H1 (cell line): ENCODE measurements around the gene CHRDL2. TPM values are rescaled to one million over a fixed set of nuclear protein-coding genes. Genes with fewer than 3 reads are reported as not detected.

ENCODE experiments used
- CTCF ChIA-PET: fragments of 300-600 bp; sonication (Branson Sonifier 250); formaldehyde crosslinking; loops from one replicate; lab custom pipeline; 2021; ENCODE audit not compliant: partially characterized antibody; lab: Charles Lee
- POLR2A ChIA-PET: fragments of 300-600 bp; sonication (Branson Sonifier 250); formaldehyde crosslinking; loops from one replicate; lab custom pipeline; 2021; ENCODE audit warnings: inconsistent platforms; ENCODE audit not compliant: partially characterized antibody; lab: Charles Lee
- DNase-seq, 2 experiments: peaks; one replicate each; pipeline versions ENCODE4 v3.0.0 to v3.0.0-alpha.2; 2010 to 2022; ENCODE audit warnings: low spot score in 2 of 2, low read depth in 1 of 2, mixed read lengths in 1 of 2
- FAIRE-seq: peaks from 2 replicates; lab custom pipeline; 2011; peaks lifted over from hg19 to GRCh38; lab: Jason Lieb, UNC
- H2AFZ ChIP-seq: 2 replicates; pipeline ENCODE4 v1.8.1; 2012; ENCODE audit warnings: low read length, inconsistent platforms
- H2AK5ac ChIP-seq: 2 replicates; pipeline ENCODE4 v1.6.1; 2013; ENCODE audit warnings: low read depth, low read length
- H2BK120ac ChIP-seq: replicated peaks from 2 replicates; pipeline ENCODE3; 2013; ENCODE audit warnings: low read depth, low read length, inconsistent platforms
- H2BK12ac ChIP-seq: 2 replicates; pipeline ENCODE4 v1.6.1; 2013; ENCODE audit warnings: low read depth, low read length
- H2BK15ac ChIP-seq: 2 replicates; pipeline ENCODE4 v1.6.1; 2013; ENCODE audit warnings: low read length
- H2BK20ac ChIP-seq: 2 replicates; pipeline ENCODE4 v1.6.1; 2013; ENCODE audit warnings: low read length
- H2BK5ac ChIP-seq: 2 replicates; pipeline ENCODE4 v1.6.1; 2013; ENCODE audit warnings: low read depth, low read length
- H3K14ac ChIP-seq: 2 replicates; pipeline ENCODE4 v1.6.1; 2013; ENCODE audit warnings: inconsistent platforms; ENCODE audit not compliant: insufficient read length
- H3K18ac ChIP-seq: 2 replicates; pipeline ENCODE4 v1.6.1; 2013; ENCODE audit warnings: low read length; ENCODE audit errors: extremely low read depth
- H3K23ac ChIP-seq: 2 replicates; pipeline ENCODE4 v1.6.1; 2013; ENCODE audit warnings: inconsistent platforms; ENCODE audit not compliant: insufficient read length
- H3K23me2 ChIP-seq: 2 replicates; pipeline ENCODE4 v1.6.1; 2013; ENCODE audit warnings: low read depth, low read length
- H3K27ac ChIP-seq: 2 replicates; pipeline ENCODE4 v1.6.1; 2011; ENCODE audit warnings: low read depth, low read length, inconsistent platforms
- H3K27me3 ChIP-seq, 4 experiments: replicated peaks in 1 of 4; 1 replicate in 1 of 4; 2 replicates in 3 of 4; pipeline versions ENCODE4 v1.6.1 to v1.8.1; 2011 to 2013; ENCODE audit warnings: low read length in 3 of 4, mild to moderate bottlenecking in 3 of 4, inconsistent platforms in 2 of 4, mixed read lengths in 2 of 4, moderate library complexity in 1 of 4; ENCODE audit not compliant: control insufficient read depth in 3 of 4, insufficient read depth in 3 of 4; ENCODE audit errors: extremely low read depth in 1 of 4
- H3K36me3 ChIP-seq, 4 experiments: 2 replicates each; pipeline versions ENCODE4 v1.6.1 to v1.8.1; 2011 to 2013; ENCODE audit warnings: mild to moderate bottlenecking in 4 of 4, low read length in 3 of 4, moderate library complexity in 2 of 4, control low read depth in 1 of 4, inconsistent platforms in 1 of 4; ENCODE audit not compliant: insufficient read depth in 4 of 4, control insufficient read depth in 2 of 4
- H3K4ac ChIP-seq: replicated peaks from 2 replicates; pipeline ENCODE3; 2013; ENCODE audit warnings: low read length, low read depth, mixed read lengths, inconsistent platforms; ENCODE audit not compliant: insufficient read length
- H3K4me1 ChIP-seq, 4 experiments: replicated peaks in 1 of 4; 1 replicate in 1 of 4; 2 replicates in 3 of 4; pipeline versions ENCODE4 v1.6.1 to v1.8.1; 2011 to 2013; ENCODE audit warnings: low read length in 3 of 4, inconsistent platforms in 2 of 4, mixed read lengths in 1 of 4; ENCODE audit not compliant: insufficient read depth in 4 of 4, control insufficient read depth in 3 of 4
- H3K4me2 ChIP-seq, 2 experiments: 2 replicates each; pipeline versions ENCODE4 v1.6.1 to v1.8.1; 2011 to 2013; ENCODE audit warnings: low read depth in 2 of 2, low read length in 2 of 2, control low read depth in 1 of 2, inconsistent platforms in 1 of 2, mild to moderate bottlenecking in 1 of 2; ENCODE audit not compliant: insufficient read depth in 1 of 2
- H3K4me3 ChIP-seq, 4 experiments: fragments of 200-600, 300-600 bp in 1 of 4; sonication (generic), shearing (Covaris generic), sonication (Bioruptor Twin) in 1 of 4; 2 replicates each; pipeline versions ENCODE4 v1.5.1 to v1.8.1; 2011 to 2016; ENCODE audit warnings: low read length in 4 of 4, low read depth in 3 of 4, control low read depth in 2 of 4, inconsistent platforms in 2 of 4, mild to moderate bottlenecking in 2 of 4, mixed read lengths in 1 of 4, moderate library complexity in 1 of 4; ENCODE audit not compliant: insufficient read depth in 2 of 4; ENCODE audit errors: extremely low read depth in 1 of 4
- H3K56ac ChIP-seq: replicated peaks from 2 replicates; pipeline ENCODE3; 2013; ENCODE audit warnings: low read depth, mild to moderate bottlenecking, mixed read lengths, low read length, inconsistent platforms; ENCODE audit not compliant: insufficient read length
- H3K79me1 ChIP-seq: 2 replicates; pipeline ENCODE4 v1.6.1; 2013; ENCODE audit warnings: low read depth, low read length, control low read depth
- H3K79me2 ChIP-seq, 2 experiments: 2 replicates each; pipeline versions ENCODE4 v1.6.1 to v1.8.1; 2012 to 2013; ENCODE audit warnings: low read length in 2 of 2, mild to moderate bottlenecking in 2 of 2, inconsistent platforms in 1 of 2; ENCODE audit not compliant: insufficient read depth in 2 of 2, control insufficient read depth in 1 of 2
- H3K9ac ChIP-seq, 4 experiments: replicated peaks in 1 of 4; 1 replicate in 1 of 4; 2 replicates in 3 of 4; pipeline versions ENCODE4 v1.6.1 to v1.8.1; 2011 to 2013; ENCODE audit warnings: low read depth in 3 of 4, low read length in 3 of 4, control low read depth in 2 of 4, mild to moderate bottlenecking in 2 of 4, moderate library complexity in 2 of 4, inconsistent platforms in 1 of 4; ENCODE audit errors: extremely low read depth in 1 of 4
- H3K9me3 ChIP-seq, 2 experiments: 2 replicates each; pipeline versions ENCODE4 v1.6.1 to v1.8.1; 2012 to 2013; ENCODE audit warnings: mild to moderate bottlenecking in 2 of 2, moderate library complexity in 2 of 2, control low read depth in 1 of 2, inconsistent platforms in 1 of 2, low read depth in 1 of 2, low read length in 1 of 2, mixed read lengths in 1 of 2; ENCODE audit not compliant: insufficient read depth in 2 of 2
- H4K20me1 ChIP-seq, 2 experiments: replicated peaks in 1 of 2; 2 replicates each; pipeline versions ENCODE3 to v1.8.1; 2011 to 2013; ENCODE audit warnings: inconsistent platforms in 2 of 2, low read length in 2 of 2, mild to moderate bottlenecking in 1 of 2; ENCODE audit not compliant: insufficient read depth in 2 of 2, control insufficient read depth in 1 of 2
- H4K5ac ChIP-seq: 2 replicates; pipeline ENCODE4 v1.6.1; 2013; ENCODE audit warnings: low read length, low read depth, mixed read lengths, inconsistent platforms; ENCODE audit not compliant: insufficient read length
- H4K8ac ChIP-seq: 2 replicates; pipeline ENCODE4 v1.8.0; 2013; ENCODE audit warnings: mild to moderate bottlenecking, moderate library complexity, low read length, inconsistent platforms; ENCODE audit not compliant: insufficient read depth; ENCODE audit errors: extremely low read depth
- H4K91ac ChIP-seq: replicated peaks from 2 replicates; pipeline ENCODE3; 2013; ENCODE audit warnings: low read length, mixed read lengths, inconsistent platforms; ENCODE audit not compliant: insufficient read length
- BCL11A ChIP-seq, 2 experiments: IDR thresholded peaks; one replicate each; pipeline ENCODE4 v1.6.1; 2011; ENCODE audit warnings: low read depth in 2 of 2, low read length in 2 of 2, mild to moderate bottlenecking in 2 of 2
- WGBS, 2 experiments: shearing (Covaris generic) in 1 of 2; methylation state at CpG; one replicate each; pipeline versions ENCODE4 v1.1.6 to v1.1.7; 2013 to 2015; ENCODE audit warnings: low lambda C conversion rate in 2 of 2, mixed read lengths in 2 of 2, inconsistent platforms in 1 of 2, low coverage in 1 of 2, missing lambda C conversion rate in 1 of 2; ENCODE audit not compliant: insufficient replicate concordance in 2 of 2, insufficient coverage in 1 of 2, insufficient read length in 1 of 2; ENCODE audit errors: extremely low coverage in 1 of 2, missing lambda C conversion rate in 1 of 2; 5-methylcytosine and 5-hydroxymethylcytosine counted together
- polyA plus RNA-seq, 7 experiments: library from polyadenylated mRNA; depleted of rRNA in 3 of 7; stranded (reverse) in 5 of 7; unstranded in 2 of 7; fragments of >200 nt in 5 of 7; fragments of 200-250 nt in 2 of 7; gene quantifications; 1 replicate in 5 of 7; 2 replicates in 1 of 7; 4 replicates in 1 of 7; pipeline versions ENCODE4 v1.2.1 to v1.2.3, GENCODE V29; 2011 to 2013; ENCODE audit warnings: missing spikeins in 2 of 7, mixed read lengths in 2 of 7
- total RNA-seq: library from RNA; stranded (reverse); fragmentation: NEBNext Ultra II Directional; extraction: Animal tissue kit (Norgen Biotek cat#: 25700); gene quantifications from 2 replicates; pipeline ENCODE4 v1.2.1, GENCODE V29; 2021

Gene CHRDL2
- total and polyA plus RNA-seq, 2 of the 8 experiments (the other 6 are each of a cell fraction or from before 2014, with no cell fraction given) = 0.26 to 0.48 TPM

DNA sequence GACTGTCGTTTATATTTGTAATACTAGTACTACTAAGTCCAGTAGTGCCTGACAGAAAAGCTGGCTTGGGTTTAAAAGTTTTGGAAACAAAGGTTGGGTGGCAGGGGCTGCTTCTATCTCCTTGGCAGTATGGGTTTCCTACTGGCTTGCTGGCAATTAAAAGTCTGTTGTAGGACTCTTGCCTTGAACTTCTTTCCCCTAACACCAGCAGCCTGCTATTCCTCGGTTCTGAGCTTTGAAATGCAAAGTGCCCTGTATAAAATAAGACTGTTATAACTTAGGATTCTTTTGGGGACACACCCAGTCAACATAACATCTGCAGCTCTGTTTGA lies 18.7 kb upstream of the CHRDL2 start:
- DNase-seq (no peak), FAIRE-seq (no peak)
- ChIA-PET CTCF (interaction anchor here (0.9 to 3.5 kb wide), 3 partner anchors 10 to 47 kb away, joined by 3 to 14 read pairs (median 3); no protein-coding TSS in a partner anchor), POLR2A (interaction anchor here (1.3 to 3.3 kb wide), 4 partner anchors 10 to 29 kb away, joined by 3 to 13 read pairs (median 6); no protein-coding TSS in a partner anchor)
- no peak overlapping the region for H2BK20ac ChIP-seq
- no peak overlapping the region for H2BK5ac ChIP-seq
- H2BK12ac ChIP-seq = no peak overlapping the region
- H3K56ac ChIP-seq = no peak overlapping the region
- no peak for TF ChIP-seq BCL11A (IDR thresholded peaks at IDR 0.05; ENCODE audit: low read depth in 2 of 2, low read length in 2 of 2)
- no peak overlapping the region for H3K4ac ChIP-seq
- H3K27ac ChIP-seq = no peak overlapping the region
- peaks cover 5% of the 10 kb centered on the region for H3K79me1 ChIP-seq
- no peaks in the 10 kb centered on the region for H3K36me3 ChIP-seq
- H4K8ac ChIP-seq = no peak overlapping the region
- no peak overlapping the region for H2BK15ac ChIP-seq
- H4K5ac ChIP-seq = no peak overlapping the region
- peak overlapping the region; percentile 82 to 95 for H3K4me2 ChIP-seq
- H4K91ac ChIP-seq = no peak overlapping the region
- H3K9me3 ChIP-seq = no peaks in the 10 kb centered on the region; a peak in 1 of 4 replicates
- H2BK120ac ChIP-seq = no peak overlapping the region
- H3K23me2 ChIP-seq = peaks cover 9% of the 10 kb centered on the region; the same call in 1 of the 2 replicates
- 46% methylated on average over 2 of the region's 2 CpGs; no CpG with 5 or more reads in 1 of the 2 experiments for WGBS, 2 experiments
- H4K20me1 ChIP-seq = no peaks in the 10 kb centered on the region
- no peak overlapping the region; the same call in none of the 2 replicates for H2AK5ac ChIP-seq
- no peak overlapping the region for H3K14ac ChIP-seq
- peaks cover 0 to 46% of the 10 kb centered on the region in 2 experiments; a peak in 2 of 4 replicates for H3K79me2 ChIP-seq
- H2AFZ ChIP-seq = no peak overlapping the region
- H3K27me3 ChIP-seq = peaks cover 0 to 2% (median 0%) of the 10 kb centered on the region in 4 experiments; a peak in 1 of 7 replicates
- peaks cover 3 to 6% (median 4%) of the 10 kb centered on the region in 4 experiments; a peak in 5 of 7 replicates for H3K4me1 ChIP-seq
- peak overlapping the region in 1 of 4 experiments; percentile 68; a peak in 1 of 7 replicates for H3K9ac ChIP-seq
- H3K4me3 ChIP-seq = peak overlapping the region; percentile 50 to 77 (median 59)
- no peak overlapping the region for H3K23ac ChIP-seq
- H3K18ac ChIP-seq = no peak overlapping the region
